ENCODE data around the gene C14orf132.
A peak's percentile ranks its signal among the peaks of the same experiment; 100 is the strongest.

The C14orf132 gene

GRCh38 chr14:96088911-96089310, 49.7 kb downstream of the C14orf132 start:
- Mint-ChIP-seq H3K36me3 (ENCODE audit: low read depth) (peaks cover 11% of the 10 kb centered on the region), H3K4me3 (no peak overlapping the region), H3K4me1 (peaks cover 52% of the 10 kb centered on the region), H3K27me3 (ENCODE audit: low read depth) (peaks cover 17% of the 10 kb centered on the region), H3K9me3 (no peaks in the 10 kb centered on the region), H3K27ac (peak overlapping the region; percentile 33 to 52 (median 41))
- TF ChIP-seq CTCF (IDR thresholded peaks at IDR 0.05; ENCODE audit: unreplicated experiment in 3 of 3), result no peak

- Mint-ChIP-seq H3K4me3 (no peak overlapping the region), H3K27me3 (ENCODE audit: low read depth) (peaks cover 19% of the 10 kb centered on the region), H3K4me1 (peaks cover 55% of the 10 kb centered on the region), H3K9me3 (no peaks in the 10 kb centered on the region), H3K36me3 (ENCODE audit: low read depth) (peaks cover 11% of the 10 kb centered on the region), H3K27ac (no peak overlapping the region)
- no peak for TF ChIP-seq CTCF (IDR thresholded peaks at IDR 0.05; ENCODE audit: unreplicated experiment in 3 of 3)
Observed at GRCh38 chr14:96089401-96089800, 50.2 kb downstream of the C14orf132 start.

GRCh38 chr14:96090441-96091148, 51.4 kb downstream of the C14orf132 start:
- Mint-ChIP-seq H3K27me3 (ENCODE audit: low read depth) (peaks cover 26% of the 10 kb centered on the region), H3K9me3 (no peaks in the 10 kb centered on the region), H3K27ac (peak overlapping the region; percentile 77 to 92 (median 79)), H3K36me3 (ENCODE audit: low read depth) (peaks cover 11% of the 10 kb centered on the region), H3K4me3 (peak overlapping the region; percentile 31 to 57 (median 44)), H3K4me1 (peaks cover 55% of the 10 kb centered on the region)
- peak in 1 of 3 experiments; percentile 21 for TF ChIP-seq CTCF (IDR thresholded peaks at IDR 0.05; ENCODE audit: unreplicated experiment in 3 of 3)

GRCh38 chr14:96091149-96091693, 52.1 kb downstream of the C14orf132 start:
- Mint-ChIP-seq H3K4me1 (peaks cover 61% of the 10 kb centered on the region), H3K9me3 (no peaks in the 10 kb centered on the region)

GRCh38 chr14:96091941-96092411, 52.8 kb downstream of the C14orf132 start:
- no peak for TF ChIP-seq CTCF (IDR thresholded peaks at IDR 0.05; ENCODE audit: unreplicated experiment in 3 of 3)
- H3K9me3 Mint-ChIP-seq, result no peaks in the 10 kb centered on the region
- peak overlapping the region in 2 of 3 experiments; percentile 16 to 66 for H3K27ac Mint-ChIP-seq
- H3K36me3 Mint-ChIP-seq (ENCODE audit: low read depth), result peaks cover 6% of the 10 kb centered on the region
- peaks cover 37% of the 10 kb centered on the region for H3K27me3 Mint-ChIP-seq (ENCODE audit: low read depth)
- peaks cover 65% of the 10 kb centered on the region for H3K4me1 Mint-ChIP-seq
- H3K4me3 Mint-ChIP-seq, result no peak overlapping the region

More at GRCh38 chr14:96091149-96091693, 52.1 kb downstream of the C14orf132 start:
- no peak for TF ChIP-seq CTCF (IDR thresholded peaks at IDR 0.05; ENCODE audit: unreplicated experiment in 3 of 3)
- Mint-ChIP-seq H3K27me3 (ENCODE audit: low read depth) (peaks cover 31% of the 10 kb centered on the region), H3K36me3 (ENCODE audit: low read depth) (peaks cover 11% of the 10 kb centered on the region), H3K4me3 (peak overlapping the region in 1 of 3 experiments; percentile 57), H3K27ac (peak overlapping the region; percentile 77 to 92 (median 79))

Measured in nephron (organoid).